Type B pancreatic cell (in vitro differentiated cells): ENCODE measurements around the gene KIAA0232. TPM values are rescaled to one million over a fixed set of nuclear protein-coding genes. Genes with fewer than 3 reads are reported as not detected.

ENCODE experiments used
- DNase-seq: peaks from one replicate; pipeline ENCODE4 v3.0.0; 2021; ENCODE audit warnings: mixed read lengths; ENCODE audit not compliant: unreplicated experiment; ENCODE audit errors: extremely low spot score
- H3K27ac Mint-ChIP-seq: 2 replicates; pipeline ENCODE4 v1.8.0; 2021; ENCODE audit warnings: mild to moderate bottlenecking, mixed read lengths
- H3K27me3 Mint-ChIP-seq: 2 replicates; pipeline ENCODE4 v1.8.0; 2021; ENCODE audit warnings: mixed read lengths
- H3K36me3 Mint-ChIP-seq: 2 replicates; pipeline ENCODE4 v1.8.0; 2021; ENCODE audit warnings: mixed read lengths
- H3K4me1 Mint-ChIP-seq: one replicate; pipeline ENCODE4 v1.8.0; 2021; ENCODE audit warnings: mixed read lengths; ENCODE audit not compliant: unreplicated experiment
- H3K4me3 Mint-ChIP-seq: 2 replicates; pipeline ENCODE4 v1.8.0; 2021; ENCODE audit warnings: mild to moderate bottlenecking, mixed read lengths
- H3K9me3 Mint-ChIP-seq: 2 replicates; pipeline ENCODE4 v1.8.0; 2021; ENCODE audit warnings: mixed read lengths
- CTCF ChIP-seq: fragments of 200-600 bp; sonication (generic); conservative IDR thresholded peaks from 2 replicates; pipeline ENCODE4 v1.5.0; 2021; ENCODE audit warnings: antibody characterized with exemption, mild to moderate bottlenecking
- total RNA-seq: library from RNA; stranded (reverse); gene quantifications from 2 replicates; pipeline ENCODE4 v1.2.1, GENCODE V29; 2021; ENCODE audit warnings: low replicate concordance

The KIAA0232 gene
- total RNA-seq, 1 donor from 2014 or later: 35.9 TPM

- Mint-ChIP-seq H3K27me3 (no peaks in the 10 kb centered on the region), H3K36me3 (peaks cover 42% of the 10 kb centered on the region), H3K9me3 (peaks cover 15% of the 10 kb centered on the region), H3K4me3 (no peak overlapping the region), H3K4me1 (no peaks in the 10 kb centered on the region), H3K27ac (no peak overlapping the region)
- DNase-seq: no peak
- no peak for TF ChIP-seq CTCF
Observed at GRCh38 chr4:6819295-6819694, 36.8 kb downstream of the KIAA0232 start.

- Mint-ChIP-seq H3K4me3 (no peak overlapping the region), H3K4me1 (no peaks in the 10 kb centered on the region), H3K27me3 (no peaks in the 10 kb centered on the region), H3K9me3 (peaks cover 12% of the 10 kb centered on the region), H3K36me3 (peaks cover 37% of the 10 kb centered on the region), H3K27ac (no peak overlapping the region)
- no peak for TF ChIP-seq CTCF
- DNase-seq: no peak
Observed at GRCh38 chr4:6820695-6821094, 38.2 kb downstream of the KIAA0232 start.

GRCh38 chr4:6824071-6824470 lies 41.5 kb downstream of the KIAA0232 start:
- Mint-ChIP-seq H3K4me1 (no peaks in the 10 kb centered on the region), H3K4me3 (no peak overlapping the region), H3K36me3 (peaks cover 20% of the 10 kb centered on the region), H3K27ac (no peak overlapping the region), H3K27me3 (no peaks in the 10 kb centered on the region), H3K9me3 (peaks cover 5% of the 10 kb centered on the region)
- DNase-seq: no peak
- TF ChIP-seq CTCF: no peak

GRCh38 chr4:6824772-6825402 lies 42.4 kb downstream of the KIAA0232 start:
- TF ChIP-seq CTCF: no peak
- H3K4me3 Mint-ChIP-seq: no peak overlapping the region
- no peaks in the 10 kb centered on the region for H3K4me1 Mint-ChIP-seq
- H3K9me3 Mint-ChIP-seq: peaks cover 5% of the 10 kb centered on the region
- H3K27ac Mint-ChIP-seq: no peak overlapping the region
- no peaks in the 10 kb centered on the region for H3K27me3 Mint-ChIP-seq
- no peak for DNase-seq
- peaks cover 13% of the 10 kb centered on the region for H3K36me3 Mint-ChIP-seq

- DNase-seq: no peak
- H3K27me3 Mint-ChIP-seq: no peaks in the 10 kb centered on the region
- no peak overlapping the region for H3K27ac Mint-ChIP-seq
- no peaks in the 10 kb centered on the region for H3K4me1 Mint-ChIP-seq
- peaks cover 5% of the 10 kb centered on the region for H3K9me3 Mint-ChIP-seq
- no peak for TF ChIP-seq CTCF
- H3K4me3 Mint-ChIP-seq: no peak overlapping the region
- H3K36me3 Mint-ChIP-seq: peaks cover 8% of the 10 kb centered on the region
Observed at GRCh38 chr4:6825403-6825802, 42.9 kb downstream of the KIAA0232 start.
